Activated T-cell treated with anti-CD3 and anti-CD28 coated beads for 48 hours (primary cell): ENCODE data around the gene GNAT3.

Experiments
- DNase-seq: peaks from one replicate; pipeline ENCODE4 v3.0.0-alpha.2; 2020; ENCODE audit warnings: low read depth

The GNAT3 gene

GRCh38 chr7:80500325-80500724 is 11.5 kb downstream of the GNAT3 start:
- DNase-seq: no peak

- DNase-seq: no peak
These were observed 12.4 kb downstream of the GNAT3 start for GRCh38 chr7:80499350-80499953.

GRCh38 chr7:80498481-80499349 is 13.1 kb downstream of the GNAT3 start:
- no peak for DNase-seq

DNA sequence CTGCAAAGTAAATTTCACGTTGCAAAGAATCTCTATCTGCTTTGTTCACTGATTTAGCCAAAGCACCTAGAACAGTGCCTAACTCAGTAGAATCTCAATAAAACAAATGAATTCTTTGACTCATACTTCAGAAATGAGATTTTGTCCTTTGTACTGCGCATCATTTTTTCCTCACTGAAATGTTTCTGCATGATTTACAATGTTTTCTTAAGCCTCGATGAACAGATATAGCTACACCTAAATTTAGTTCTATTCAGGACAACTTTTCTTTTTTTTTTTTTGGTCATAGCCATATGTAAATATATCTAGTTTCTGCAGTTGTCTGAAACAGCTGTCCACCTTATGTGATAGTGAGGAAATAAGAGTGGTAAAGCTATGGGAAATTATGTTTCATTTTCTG is 15.3 kb downstream of the GNAT3 start:
- no peak for DNase-seq

GRCh38 chr7:80493121-80493849 is 18.6 kb downstream of the GNAT3 start:
- DNase-seq: no peak

GRCh38 chr7:80491462-80491861 is 20.4 kb downstream of the GNAT3 start:
- no peak for DNase-seq

- DNase-seq: no peak
These were observed 23.0 kb downstream of the GNAT3 start for GRCh38 chr7:80488851-80489370.

GRCh38 chr7:80488406-80488805 is 23.5 kb downstream of the GNAT3 start:
- DNase-seq: no peak

DNA sequence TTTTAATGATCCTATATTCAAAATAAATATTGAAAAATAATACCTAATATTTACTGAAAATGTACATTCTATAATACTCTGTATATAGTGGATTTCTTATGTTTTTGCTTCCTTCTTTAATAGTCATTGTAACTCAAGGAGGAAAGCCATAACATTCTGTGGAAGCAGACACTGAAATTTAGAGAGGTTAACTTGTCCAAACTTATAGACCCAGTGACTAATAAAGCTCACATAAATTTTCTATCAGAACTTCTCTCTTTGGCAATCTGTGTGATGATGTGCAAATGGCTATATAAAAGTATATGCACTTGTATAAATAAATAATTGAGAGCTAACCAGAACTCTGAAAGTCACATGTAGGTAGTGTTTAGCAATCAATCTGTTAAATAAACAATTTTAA is 26.1 kb downstream of the GNAT3 start:
- no peak for DNase-seq

DNA sequence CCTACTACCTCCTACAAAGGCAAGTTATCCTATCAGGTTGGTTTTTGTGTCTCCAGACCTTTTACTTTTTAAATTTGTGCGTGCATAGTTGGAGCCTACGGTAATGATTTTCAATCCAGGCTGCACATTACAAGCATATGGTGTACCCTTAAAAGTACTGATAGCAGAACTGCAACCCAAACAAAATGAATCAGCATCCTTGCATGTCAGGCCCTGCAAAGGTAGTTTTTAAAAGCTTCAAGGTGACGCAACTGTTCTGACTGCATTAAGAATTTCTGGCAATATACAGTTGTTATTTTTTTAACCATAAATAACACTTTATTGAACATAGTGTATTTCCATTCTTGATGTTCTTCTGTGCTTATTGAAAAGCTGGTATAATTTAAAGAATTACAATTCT is 28.9 kb downstream of the GNAT3 start:
- DNase-seq: no peak

- DNase-seq: no peak
These were observed 30.5 kb downstream of the GNAT3 start for GRCh38 chr7:80481196-80481884.

DNA sequence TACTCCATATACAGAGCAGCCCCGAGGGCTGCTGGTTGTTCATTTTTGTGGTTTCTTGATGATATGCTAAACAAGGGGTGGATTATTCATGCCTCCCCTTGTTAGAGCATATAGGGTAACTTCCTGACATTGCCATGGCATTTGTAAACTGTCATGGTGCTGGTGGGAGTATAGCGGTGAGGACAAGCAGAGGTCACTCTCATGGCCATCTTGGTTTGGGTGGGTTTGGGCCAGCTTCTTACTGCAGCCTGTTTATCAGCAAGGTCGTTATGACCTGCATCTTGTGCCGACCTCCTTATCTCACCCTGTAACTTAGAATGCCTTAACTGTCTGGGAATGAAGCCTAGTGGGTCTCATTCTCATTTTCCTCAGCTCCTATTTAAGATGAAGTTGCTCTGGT is 31.3 kb downstream of the GNAT3 start:
- DNase-seq: no peak

- no peak for DNase-seq
These were observed 33.2 kb downstream of the GNAT3 start for GRCh38 chr7:80478683-80479082.

DNA sequence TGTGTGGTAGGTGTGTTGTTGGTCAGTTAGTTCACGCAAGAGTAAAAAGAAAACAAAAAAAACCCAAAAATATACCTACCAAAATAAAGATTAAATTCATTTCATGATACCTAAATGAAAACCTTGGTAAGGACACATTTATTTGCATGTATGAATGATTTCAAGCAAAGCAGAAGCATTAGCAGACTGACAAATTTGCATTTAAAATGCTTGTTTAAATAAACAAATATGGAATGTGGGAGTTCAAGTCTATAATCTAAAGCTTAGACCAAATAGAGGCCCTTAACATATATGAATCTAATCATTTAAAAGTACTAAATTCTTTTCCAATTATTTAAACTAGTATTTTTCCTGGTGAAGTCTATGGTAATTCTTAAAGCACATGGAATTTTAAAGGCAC is 35.8 kb downstream of the GNAT3 start:
- no peak for DNase-seq

DNA sequence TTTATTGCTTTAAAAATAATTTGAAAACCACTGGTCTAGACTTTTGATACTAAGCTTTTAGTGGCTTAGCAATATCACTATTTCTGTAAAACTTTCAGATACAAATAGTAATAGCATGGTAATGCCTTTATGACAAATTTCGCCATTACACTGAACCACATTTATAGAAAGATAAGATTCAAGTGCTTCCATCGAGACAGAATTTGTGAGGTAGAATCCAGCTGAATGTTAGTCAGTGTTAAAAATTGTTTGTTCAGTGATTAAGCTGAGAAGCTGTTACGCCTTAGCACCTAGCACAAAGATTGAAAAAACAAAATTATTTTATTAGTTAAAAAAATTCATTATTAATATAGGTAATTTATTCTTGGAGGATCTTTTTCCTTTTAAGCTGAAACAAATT is 36.5 kb downstream of the GNAT3 start:
- DNase-seq: no peak

DNA sequence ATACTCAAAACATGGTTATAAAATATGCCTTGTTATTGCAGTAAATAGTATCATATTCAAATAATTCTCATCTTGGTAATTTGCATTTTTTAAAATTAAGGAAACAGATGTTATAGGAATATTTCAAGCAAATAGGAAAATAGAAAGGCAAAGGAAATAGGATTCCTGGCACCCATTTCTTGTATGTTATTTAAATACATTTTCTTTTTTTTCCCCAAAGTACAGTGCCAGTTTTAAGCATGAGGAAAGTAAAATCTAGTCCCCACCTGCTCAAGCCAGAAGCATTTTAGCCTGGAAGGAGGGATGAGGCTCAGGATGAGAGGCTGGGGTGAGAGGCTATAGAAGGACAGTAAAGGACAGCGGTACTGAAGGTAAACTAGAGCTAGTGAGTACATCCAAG is 38.1 kb downstream of the GNAT3 start:
- no peak for DNase-seq

- DNase-seq: no peak
These were observed 39.2 kb downstream of the GNAT3 start for GRCh38 chr7:80472491-80473200.

DNA sequence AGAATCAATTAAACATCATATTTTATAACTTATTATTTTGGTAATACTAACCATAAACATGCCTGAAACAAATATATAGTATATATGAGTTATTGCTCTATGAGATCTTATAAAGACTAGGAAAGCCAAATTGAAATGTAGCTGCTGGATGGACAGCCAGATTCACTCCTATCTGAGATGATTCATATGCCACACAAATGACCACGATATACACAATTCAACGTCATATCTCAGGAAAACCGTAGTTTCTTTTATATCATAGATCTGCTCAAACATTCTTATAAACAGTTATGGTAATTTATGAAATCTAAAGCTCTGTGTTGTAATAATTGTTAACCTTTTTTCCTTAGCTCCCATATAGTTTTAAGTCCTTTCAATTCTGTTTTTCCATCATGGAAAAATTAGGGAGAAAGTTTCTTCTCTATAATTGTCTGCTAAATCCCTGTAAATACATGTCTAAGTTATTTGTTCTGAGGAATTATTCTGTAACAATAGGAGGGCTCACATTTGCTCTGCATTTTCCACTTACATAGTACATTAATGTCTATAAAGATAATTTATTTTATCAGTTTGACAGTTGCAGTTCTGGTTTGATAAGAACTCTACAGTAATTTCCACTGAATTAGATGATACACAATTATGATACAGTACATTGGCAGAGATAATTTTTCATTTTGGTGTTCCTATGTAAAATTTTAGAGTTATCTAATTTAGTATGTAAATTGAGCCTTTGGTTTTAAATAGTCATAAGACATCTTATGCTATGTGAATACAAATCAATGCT is 42.7 kb downstream of the GNAT3 start:
- no peak for DNase-seq

GRCh38 chr7:80467069-80467468 is 44.8 kb downstream of the GNAT3 start:
- DNase-seq: no peak

GRCh38 chr7:80466636-80467035 is 45.2 kb downstream of the GNAT3 start:
- DNase-seq: no peak

DNA sequence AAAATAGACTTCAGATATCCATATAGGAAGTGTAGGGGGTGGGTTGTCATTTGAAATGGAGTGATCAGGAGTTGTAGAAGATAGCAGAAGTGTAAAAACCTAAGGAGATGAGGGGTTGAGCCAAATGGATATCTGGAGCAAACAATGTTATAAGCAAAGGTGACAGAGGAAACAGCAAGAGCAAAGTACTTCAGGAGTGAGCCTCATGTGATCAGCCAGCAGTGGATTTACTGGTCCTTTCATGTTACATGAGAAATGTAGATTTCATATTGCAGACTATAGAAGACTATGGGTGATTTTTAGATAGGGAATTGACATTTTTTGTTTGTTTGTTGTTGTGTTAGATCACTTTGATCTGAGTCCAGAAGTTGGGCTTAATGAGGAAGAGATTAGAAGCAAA is 47.7 kb downstream of the GNAT3 start:
- DNase-seq: no peak
